Endometrium (tissue), 2 donors: ENCODE results near the gene CD247.

Experiments
- FAIRE-seq: peaks from 2 replicates; lab custom pipeline; 2012; peaks lifted over from hg19 to GRCh38; lab: Jason Lieb, UNC
- donor health status: control.
- donor health status: control.

The CD247 gene

GRCh38 chr1:167489571-167490340, 28.6 kb downstream of the CD247 start:
- FAIRE-seq: no peak

DNA sequence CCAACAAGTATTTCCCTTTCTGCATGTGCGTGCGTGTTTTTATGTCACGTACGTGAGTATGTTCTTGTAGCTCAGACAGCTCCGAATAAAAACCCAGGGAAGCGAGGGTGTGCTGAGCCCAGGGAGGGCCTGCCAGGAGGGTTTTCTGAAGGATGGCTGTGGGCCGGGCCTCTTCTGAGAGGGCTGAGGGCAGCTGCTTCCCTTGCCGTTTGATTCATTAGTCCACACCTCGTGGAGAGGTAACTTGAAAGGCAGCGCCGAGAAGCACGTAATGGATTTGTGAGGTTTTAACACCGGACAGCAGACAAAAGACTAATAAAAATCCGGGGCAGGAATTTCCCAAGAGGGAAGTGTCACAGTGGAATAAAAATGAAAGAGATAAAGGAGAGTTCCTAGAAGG, 29.5 kb downstream of the CD247 start:
- no peak for FAIRE-seq

- FAIRE-seq: no peak
These were observed 30.7 kb downstream of the CD247 start for GRCh38 chr1:167487614-167488013.

DNA sequence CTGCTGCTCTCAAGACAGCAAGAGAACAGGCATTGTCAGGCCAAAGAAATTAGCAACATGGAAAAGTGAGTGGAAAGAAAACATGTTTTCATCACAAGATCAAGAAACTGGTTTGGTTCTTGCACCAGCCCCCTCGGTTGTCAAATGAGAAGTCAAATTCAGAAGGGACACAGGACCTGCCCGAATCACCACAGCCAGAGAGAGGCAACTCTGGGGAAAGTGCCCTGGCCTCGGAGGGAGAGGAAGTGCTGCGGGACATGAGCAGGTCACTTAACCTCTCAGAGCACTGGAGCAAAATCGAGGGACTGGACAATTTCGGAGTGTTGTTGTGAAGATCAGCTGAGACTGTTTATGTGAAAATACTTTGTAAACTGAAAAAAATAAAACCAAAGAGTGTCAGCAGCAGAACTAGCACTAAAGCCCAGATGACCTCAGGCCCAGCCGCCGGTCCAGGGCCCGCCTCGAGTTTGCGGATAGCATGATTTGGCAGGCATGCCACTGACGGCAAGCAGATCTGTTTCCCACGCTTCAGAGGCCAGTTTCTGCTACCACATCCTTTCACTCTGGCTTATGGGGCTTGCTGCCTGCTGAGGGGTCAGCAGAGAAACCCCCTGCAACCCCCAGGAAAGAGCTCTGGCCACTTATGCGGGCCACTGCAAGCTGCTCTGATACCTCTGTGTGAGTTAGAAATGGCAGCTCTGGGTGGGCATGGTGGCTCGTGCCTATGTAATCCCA, 32.1 kb downstream of the CD247 start:
- FAIRE-seq: no peak

DNA sequence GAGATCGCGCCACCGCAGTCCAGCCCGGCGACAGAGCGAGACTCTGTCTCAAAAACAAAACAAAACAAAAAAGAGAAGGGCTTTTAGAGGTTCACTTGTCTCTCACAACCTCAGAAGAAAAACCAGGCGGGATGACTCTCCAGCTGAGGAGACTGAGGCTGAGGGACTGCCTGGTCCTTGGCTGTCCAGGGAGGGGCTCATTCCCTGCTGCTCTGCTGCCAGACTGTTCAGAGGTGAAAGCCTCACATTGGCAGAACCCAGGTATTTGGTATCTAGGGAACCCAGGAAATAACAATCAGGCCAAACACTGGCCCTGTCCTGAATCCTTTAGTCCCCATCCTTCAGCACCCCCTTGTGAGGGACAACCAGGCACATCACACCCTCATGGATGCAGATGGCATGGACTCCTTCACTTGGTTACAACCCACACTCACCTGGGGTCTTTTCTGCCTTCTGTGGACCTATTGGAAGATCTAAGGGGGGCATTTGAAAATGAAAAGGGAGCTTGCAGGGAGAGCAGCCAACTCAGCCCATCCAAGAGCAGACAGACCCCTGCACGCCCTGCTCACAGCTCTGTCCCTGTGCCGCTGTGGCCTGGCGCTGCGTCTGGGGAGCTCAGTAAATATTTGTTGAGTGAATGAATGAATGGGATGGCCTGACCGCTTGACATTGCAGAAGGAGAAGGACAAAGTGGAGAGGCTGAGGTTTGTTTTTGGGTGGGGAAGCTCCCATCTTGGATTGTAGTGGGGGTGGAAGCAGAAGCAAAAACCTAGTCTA, 33.4 kb downstream of the CD247 start:
- FAIRE-seq: no peak

DNA sequence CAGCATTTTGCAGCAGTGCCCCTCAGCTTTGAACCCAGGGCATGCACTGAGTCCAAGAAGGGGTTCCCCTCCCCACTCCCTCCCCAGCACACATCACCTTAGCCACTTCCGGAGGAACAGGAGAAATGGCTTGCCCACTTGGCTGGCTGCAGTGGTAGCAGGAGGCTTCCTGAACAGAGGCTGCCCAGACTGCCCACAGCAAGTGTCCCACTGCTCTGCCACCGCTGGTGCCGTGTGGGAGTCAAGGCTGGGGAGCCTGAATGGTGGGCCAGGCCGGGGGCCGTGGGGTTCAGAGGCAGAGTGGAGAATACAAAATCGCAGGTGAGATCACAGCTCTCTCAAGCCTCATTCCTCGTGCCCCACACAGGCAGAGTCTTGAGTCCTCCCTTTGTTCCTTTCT, 34.5 kb downstream of the CD247 start:
- no peak for FAIRE-seq

GRCh38 chr1:167482184-167482583, 36.1 kb downstream of the CD247 start:
- no peak for FAIRE-seq

- no peak for FAIRE-seq
These were observed 38.9 kb downstream of the CD247 start for GRCh38 chr1:167479331-167479979.

DNA sequence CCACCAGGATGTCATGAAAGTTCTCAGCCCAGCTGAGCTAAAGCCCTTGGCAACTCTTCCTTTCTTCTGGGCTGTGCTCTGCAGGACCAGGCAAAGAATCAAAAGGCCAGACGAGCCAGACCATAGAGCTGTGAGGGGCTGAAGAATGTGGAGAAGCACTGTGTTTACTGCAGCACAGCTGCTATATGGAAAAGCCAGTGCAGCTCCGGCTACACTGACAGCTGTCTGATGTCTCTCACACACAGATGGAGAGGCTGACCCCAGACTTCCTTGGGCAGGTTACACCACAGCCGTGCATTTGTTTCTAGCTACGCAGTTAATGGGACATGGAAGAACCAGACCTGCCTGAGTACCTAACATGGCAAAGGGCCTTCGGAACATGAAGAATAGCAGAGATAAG, 40.3 kb downstream of the CD247 start:
- FAIRE-seq: no peak

GRCh38 chr1:167476061-167476460, 42.3 kb downstream of the CD247 start:
- no peak for FAIRE-seq

DNA sequence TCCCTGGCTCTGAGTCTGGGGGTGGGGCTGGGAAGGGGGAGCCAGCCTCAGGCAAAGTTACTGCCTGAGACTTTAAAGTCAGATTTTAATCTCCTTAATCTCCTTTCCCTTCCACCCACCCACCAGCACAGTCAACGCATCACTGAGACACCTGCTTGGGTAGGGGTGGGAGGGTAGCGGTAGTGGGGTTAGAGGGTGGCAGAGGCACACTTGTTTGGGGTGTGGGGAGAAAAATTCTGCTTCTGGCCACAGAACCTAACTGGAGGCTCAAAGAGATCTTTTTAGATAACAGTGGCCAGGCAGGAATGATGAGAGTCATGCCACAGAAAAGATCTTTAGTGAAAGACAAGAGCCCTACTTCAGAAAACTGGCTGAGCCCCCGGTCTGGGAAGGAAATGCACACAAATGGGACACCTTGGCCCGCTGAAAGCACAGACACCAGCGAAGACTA, 44.1 kb downstream of the CD247 start:
- no peak for FAIRE-seq

GRCh38 chr1:167473761-167474160, 44.6 kb downstream of the CD247 start:
- no peak for FAIRE-seq

GRCh38 chr1:167472752-167473521, 45.4 kb downstream of the CD247 start:
- no peak for FAIRE-seq

DNA sequence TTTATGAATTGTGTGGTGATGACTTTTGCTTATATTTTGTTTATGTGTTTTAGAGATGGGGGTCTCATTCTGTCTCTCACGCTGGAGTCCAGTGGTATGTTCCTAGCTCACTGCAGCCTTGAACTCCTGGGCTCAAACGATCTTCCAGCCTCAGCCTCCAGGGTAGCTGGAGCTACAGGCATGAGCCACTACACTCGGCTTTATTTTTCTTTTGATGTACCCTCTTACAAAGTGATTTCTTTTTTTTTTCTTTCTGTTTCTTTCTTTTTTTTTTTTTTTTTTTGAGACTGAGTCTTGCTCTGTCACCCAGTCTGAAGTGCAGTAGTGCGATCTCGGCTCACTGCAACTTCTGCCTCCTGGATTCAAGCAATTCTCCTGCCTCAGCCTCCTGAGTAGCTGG, 46.8 kb downstream of the CD247 start:
- no peak for FAIRE-seq

GRCh38 chr1:167469280-167469965, 48.9 kb downstream of the CD247 start:
- no peak for FAIRE-seq

- no peak for FAIRE-seq
These were observed 50.6 kb downstream of the CD247 start for GRCh38 chr1:167467752-167468151.

DNA sequence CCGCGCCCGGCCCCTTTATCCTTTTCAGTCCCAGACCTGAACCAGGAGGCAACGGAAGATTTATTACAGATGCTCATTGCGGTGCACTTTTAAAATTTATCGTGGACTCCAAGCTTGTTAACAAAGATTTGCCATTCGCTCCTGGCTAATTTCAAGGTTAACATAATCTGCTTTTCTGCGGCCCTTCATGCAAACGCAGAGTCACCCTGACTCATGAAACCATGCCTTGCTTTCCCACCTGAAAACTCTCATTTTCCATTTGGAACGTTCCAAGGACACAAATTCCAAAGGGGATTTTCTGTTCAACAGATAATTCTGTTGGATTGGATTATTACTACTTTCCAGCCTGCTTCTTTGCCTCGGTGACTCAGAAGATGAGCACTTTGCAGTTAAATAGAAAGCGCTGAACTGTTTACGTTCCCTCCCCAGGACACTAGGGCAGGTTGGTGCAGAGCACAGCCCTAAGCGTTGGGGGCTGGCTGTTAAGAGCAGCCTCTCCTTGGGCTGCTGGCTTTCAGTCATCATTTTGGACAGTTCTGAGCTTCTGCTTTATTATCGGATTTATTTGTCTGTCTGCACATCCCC, 51.1 kb downstream of the CD247 start:
- no peak for FAIRE-seq

- no peak for FAIRE-seq
These were observed 52.6 kb downstream of the CD247 start for GRCh38 chr1:167465743-167466142.

- no peak for FAIRE-seq
These were observed 53.3 kb downstream of the CD247 start for GRCh38 chr1:167465018-167465417.

DNA sequence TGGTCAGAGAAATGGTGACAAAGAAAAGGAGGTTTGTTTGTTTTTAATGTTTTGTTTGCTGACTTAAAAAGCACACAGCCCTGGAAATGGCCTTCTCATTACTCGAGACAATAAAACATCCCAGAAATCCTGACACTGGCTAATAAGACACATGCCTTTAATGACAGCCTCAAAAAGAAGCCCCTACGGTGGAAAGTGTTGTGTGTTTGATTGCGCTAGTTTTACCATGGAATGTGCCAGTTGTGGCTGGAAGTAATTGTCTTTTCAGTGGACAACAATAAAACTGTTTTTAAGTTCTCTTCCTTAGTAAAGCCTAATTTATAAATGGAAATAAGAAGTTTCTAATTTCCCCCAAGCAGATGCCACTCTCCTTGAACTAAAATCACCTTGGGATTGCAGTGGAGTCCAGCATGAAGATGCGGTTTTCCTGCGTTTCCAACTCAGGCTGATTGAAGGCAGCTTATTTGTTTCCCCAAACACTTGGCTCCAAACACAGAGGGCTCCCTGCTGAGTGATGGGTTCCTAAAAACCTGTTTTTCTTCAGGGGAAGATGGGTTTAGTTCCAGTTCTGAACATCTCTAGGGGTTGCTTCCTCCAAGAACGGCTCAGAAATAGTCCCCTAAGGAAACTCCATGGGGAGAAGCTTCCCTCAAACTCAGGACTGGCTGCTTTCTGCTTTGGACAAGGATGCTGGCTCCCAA, 54.3 kb downstream of the CD247 start:
- FAIRE-seq: no peak
